HepG2 (cell line): ENCODE results near the gene IL1RAP. TPM values are rescaled to one million over a fixed set of nuclear protein-coding genes. Genes with fewer than 3 reads are reported as not detected.

Source experiments
- ELF3 ChIP-seq: IDR thresholded peaks from 2 replicates; pipeline ENCODE4 v1.6.1; 2016; ENCODE audit warnings: missing genetic modification reagents, missing compliant biosample characterization
- ELK4 ChIP-seq: sonication (generic); formaldehyde crosslinking; IDR thresholded peaks from 2 replicates; pipeline ENCODE4 v1.9.0; 2021; ENCODE audit warnings: missing genetic modification reagents, borderline replicate concordance
- HMG20B ChIP-seq: conservative IDR thresholded peaks from 2 replicates; pipeline ENCODE4 v1.6.1; 2016; ENCODE audit warnings: missing genetic modification reagents, missing compliant biosample characterization
- HNF4A ChIP-seq: sonication (generic); formaldehyde crosslinking; IDR thresholded peaks from 2 replicates; pipeline ENCODE4 v1.4.0; 2020; ENCODE audit warnings: missing genetic modification reagents
- JUN ChIP-seq: sonication (generic); formaldehyde crosslinking; IDR thresholded peaks from 2 replicates; pipeline ENCODE4 v1.4.0; 2020; ENCODE audit warnings: mild to moderate bottlenecking, missing genetic modification reagents
- NFAT5 ChIP-seq: sonication (generic); formaldehyde crosslinking; IDR thresholded peaks from 2 replicates; pipeline ENCODE4 v1.4.0; 2020; ENCODE audit warnings: missing genetic modification reagents
- NPAS2 ChIP-seq: sonication (generic); formaldehyde crosslinking; IDR thresholded peaks from 2 replicates; pipeline ENCODE4 v1.8.0; 2022; ENCODE audit warnings: mild to moderate bottlenecking, missing genetic modification reagents, borderline replicate concordance
- SRF ChIP-seq: IDR thresholded peaks from 2 replicates; pipeline ENCODE4 v1.6.1; 2011; ENCODE audit warnings: mild to moderate bottlenecking, low read depth, low read length, moderate library complexity
- TRIM22 ChIP-seq: fragments of 450-650 bp; IDR thresholded peaks from 2 replicates; pipeline ENCODE4 v1.6.1; 2017
- U2AF1 ChIP-seq: fragments of 200-400 bp; formaldehyde crosslinking; optimal IDR thresholded peaks from 2 replicates; pipeline ENCODE3; 2017; ENCODE audit warnings: mild to moderate bottlenecking, low read depth, low read length
- YY1 ChIP-seq: IDR thresholded peaks from 2 replicates; pipeline ENCODE4 v1.6.1; 2011; ENCODE audit warnings: low read length, low read depth, moderate library complexity, mild to moderate bottlenecking; ENCODE audit not compliant: insufficient read depth, insufficient replicate concordance
- ZHX1 ChIP-seq: sonication (generic); formaldehyde crosslinking; IDR thresholded peaks from 2 replicates; pipeline ENCODE4 v1.8.1; 2022; ENCODE audit warnings: low read depth, mild to moderate bottlenecking, missing genetic modification reagents
- ZNF124 ChIP-seq: sonication (generic); formaldehyde crosslinking; IDR thresholded peaks from 2 replicates; pipeline ENCODE4 v1.4.0; 2020; ENCODE audit warnings: missing genetic modification reagents
- ZNF530 ChIP-seq: sonication (generic); formaldehyde crosslinking; IDR thresholded peaks from 2 replicates; pipeline ENCODE4 v1.5.0; 2020; ENCODE audit warnings: low read depth, mild to moderate bottlenecking, missing genetic modification reagents
- ZNF773 ChIP-seq: sonication (generic); formaldehyde crosslinking; IDR thresholded peaks from 2 replicates; pipeline ENCODE4 v1.4.0; 2020; ENCODE audit warnings: missing genetic modification reagents, borderline replicate concordance
- polyA plus RNA-seq, 8 experiments: library from polyadenylated mRNA; depleted of rRNA in 3 of 8; stranded (reverse) in 7 of 8; unstranded in 1 of 8; fragments of >200 nt; fragmentation: Illumina TruSeq in 4 of 8; extraction: Trizol in 4 of 8; gene quantifications; 2 replicates each; pipeline versions ENCODE4 v1.2.1 to v1.2.3, GENCODE V29; 2011 to 2016; ENCODE audit warnings: low read depth in 4 of 8, missing spikeins in 1 of 8, mixed read lengths in 1 of 8; ENCODE audit not compliant: insufficient read depth in 1 of 8
- total RNA-seq, 5 experiments: library from RNA; depleted of rRNA; stranded (reverse); fragments of >200 nt; fragmentation: Illumina TruSeq; extraction: Trizol; gene quantifications; 2 replicates each; pipeline ENCODE4 v1.2.3, GENCODE V29; 2016; ENCODE audit warnings: low read depth in 1 of 5
- TF ChIP-seq, protein P1 (sequence below): sonication (generic); formaldehyde crosslinking; IDR thresholded peaks from 2 replicates; pipeline ENCODE4 v1.8.1; 2023; ENCODE audit warnings: missing genetic modification reagents, inconsistent platforms, borderline replicate concordance

Gene IL1RAP
- total and polyA plus RNA-seq, 2 of the 13 experiments (the other 11 are each of a cell fraction or from before 2014, with no cell fraction given), result 18.3 to 54.9 TPM

- TF ChIP-seq, protein P1, sequence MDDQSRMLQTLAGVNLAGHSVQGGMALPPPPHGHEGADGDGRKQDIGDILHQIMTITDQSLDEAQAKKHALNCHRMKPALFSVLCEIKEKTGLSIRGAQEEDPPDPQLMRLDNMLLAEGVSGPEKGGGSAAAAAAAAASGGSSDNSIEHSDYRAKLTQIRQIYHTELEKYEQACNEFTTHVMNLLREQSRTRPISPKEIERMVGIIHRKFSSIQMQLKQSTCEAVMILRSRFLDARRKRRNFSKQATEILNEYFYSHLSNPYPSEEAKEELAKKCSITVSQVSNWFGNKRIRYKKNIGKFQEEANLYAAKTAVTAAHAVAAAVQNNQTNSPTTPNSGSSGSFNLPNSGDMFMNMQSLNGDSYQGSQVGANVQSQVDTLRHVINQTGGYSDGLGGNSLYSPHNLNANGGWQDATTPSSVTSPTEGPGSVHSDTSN (CRISPR knock-in tag), result no peak
- TF ChIP-seq HNF4A (CRISPR knock-in tag) (peak; percentile 97), U2AF1 (no peak), NPAS2 (CRISPR knock-in tag) (no peak), ELK4 (CRISPR knock-in tag) (no peak), ZNF530 (CRISPR knock-in tag) (no peak), SRF (no peak; the same call in 1 of the 2 replicates), YY1 (no peak), ZHX1 (CRISPR knock-in tag) (no peak), ZNF124 (CRISPR knock-in tag) (0 out of 2 replicates have a peak, but pooled peaks have one; percentile 53), HMG20B (CRISPR knock-in tag) (peak; percentile 70; the same call in 1 of the 2 replicates), JUN (0 out of 2 replicates have a peak, but pooled peaks have one; percentile 44), TRIM22 (no peak), NFAT5 (no peak), ELF3 (peak; percentile 91), ZNF773 (no peak)
These were observed 34.3 kb downstream of the IL1RAP start (continued) for GRCh38 chr3:190548031-190548656.
